Astrocyte of the spinal cord (primary cell): ENCODE results near the gene OLFM2.

Source experiments
- DNase-seq: peaks from one replicate; pipeline ENCODE4 v3.0.0; 2011; ENCODE audit warnings: low read depth, low spot score
- H3K4me3 ChIP-seq: 2 replicates; pipeline ENCODE4 v1.5.1; 2011; ENCODE audit warnings: low read depth, mild to moderate bottlenecking, low read length, moderate library complexity
- CTCF ChIP-seq: IDR thresholded peaks from 2 replicates; pipeline ENCODE4 v1.5.1; 2012; ENCODE audit warnings: low read depth, mild to moderate bottlenecking, low read length, inconsistent platforms
- in situ Hi-C: cut with HindIII; loops from 2 replicates; pipeline ENCODE4 v1.10.0; 2017; ENCODE audit warnings: low sequenced_read_pairs

Gene OLFM2

GRCh38 chr19:9860407-9860806, 75.9 kb downstream of the OLFM2 start:
- no peak overlapping the region for H3K4me3 ChIP-seq
- no peak for TF ChIP-seq CTCF
- in situ Hi-C loops: no loop called here
- DNase-seq: no peak

GRCh38 chr19:9858766-9859165, 77.5 kb downstream of the OLFM2 start:
- in situ Hi-C loops: no loop called here
- DNase-seq: no peak
- H3K4me3 ChIP-seq: no peak overlapping the region
- TF ChIP-seq CTCF: no peak

- DNase-seq: no peak
- in situ Hi-C loops: no loop called here
- TF ChIP-seq CTCF: no peak
- H3K4me3 ChIP-seq: no peak overlapping the region
Measured at GRCh38 chr19:9857920-9858746, 78.2 kb downstream of the OLFM2 start.

GRCh38 chr19:9857076-9857721, 79.1 kb downstream of the OLFM2 start:
- no peak overlapping the region for H3K4me3 ChIP-seq
- in situ Hi-C loops: no loop called here
- DNase-seq: no peak
- TF ChIP-seq CTCF: no peak

- no peak overlapping the region for H3K4me3 ChIP-seq
- no peak for TF ChIP-seq CTCF
- no peak for DNase-seq
- in situ Hi-C loops: no loop called here
Measured at GRCh38 chr19:9856609-9857008, 79.7 kb downstream of the OLFM2 start.

- no peak for TF ChIP-seq CTCF
- in situ Hi-C loops: no loop called here
- no peak overlapping the region for H3K4me3 ChIP-seq
- DNase-seq: no peak
Measured at GRCh38 chr19:9854282-9854846, 82.0 kb downstream of the OLFM2 start.
